Measurements from ENCODE around the gene GLT1D1. TPM values are rescaled to one million over a fixed set of nuclear protein-coding genes. Genes with fewer than 3 reads are reported as not detected.
A peak's percentile ranks its signal among the peaks of the same experiment; 100 is the strongest.
"Not testable (repeated sequence)": the region's sequence is repeated elsewhere in the genome, so short reads cannot be mapped to it uniquely, and the experiment has no call there.

GLT1D1 gene
- total and polyA plus RNA-seq, 5 donors from 2014 or later, result 0.07 to 0.08 TPM; not detected in 3

DNA sequence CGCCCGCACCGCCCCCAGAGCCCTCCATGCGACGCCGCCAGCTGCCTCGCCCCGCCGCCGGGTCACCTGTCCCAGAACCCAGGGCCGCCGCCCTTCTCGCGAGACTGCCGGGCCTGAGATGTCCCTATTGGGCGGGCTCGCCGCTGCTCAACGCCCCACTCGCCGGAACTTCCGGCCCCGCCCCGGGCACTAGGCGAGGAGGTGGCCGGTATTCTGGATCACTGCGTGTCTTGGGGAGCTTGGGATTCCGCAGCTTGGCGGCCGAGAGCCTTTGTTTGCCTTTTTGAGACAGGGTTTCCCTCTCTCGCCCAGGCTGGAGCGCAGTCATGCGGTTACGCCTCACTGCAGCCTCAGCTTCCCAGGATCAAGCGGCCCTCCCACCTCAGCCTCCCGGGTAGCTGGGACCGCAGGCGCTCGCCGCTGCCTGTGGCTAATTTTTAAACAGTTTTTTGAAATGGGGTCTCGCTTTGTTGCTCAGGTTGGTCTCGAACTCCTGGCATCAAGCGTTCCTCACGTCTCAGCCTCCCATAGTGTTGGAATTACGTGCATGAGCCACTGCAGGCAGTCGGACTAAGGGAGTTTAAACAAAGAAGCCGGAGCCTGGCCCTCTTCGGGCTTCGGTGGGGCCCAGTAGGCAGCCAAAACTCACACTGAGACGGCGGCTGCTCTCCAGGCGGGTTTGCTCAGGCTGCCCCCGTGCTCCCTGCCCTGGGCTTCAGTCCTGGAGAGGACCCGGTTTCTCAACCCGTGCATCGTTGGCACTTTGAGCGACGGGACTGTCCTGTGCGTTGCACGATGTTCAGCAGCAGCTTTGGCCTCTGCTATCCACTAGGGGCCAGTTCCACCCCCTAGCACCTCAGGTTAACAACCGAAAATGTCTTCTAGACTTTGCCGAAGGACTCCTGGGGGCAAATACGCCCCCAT is 29.1 kb upstream of the GLT1D1 start, which contains the start of gene SLC15A4:
TSS of gene SLC15A4 (minus strand) at position 43 of the 924 bp plus-strand sequence. CDS start at position 28, 15 bp downstream.
- Mint-ChIP-seq H3K27me3 (no peaks in the 10 kb centered on the region), H3K9me3 (no peaks in the 10 kb centered on the region), H3K4me3 (peak within 1 kb of the TSS; percentile 85 to 93 (median 90)), H3K4me1 (peaks cover 9 to 37% (median 29%) of the 10 kb centered on the region in 4 donors), H3K27ac (peak within 1 kb of the TSS; percentile 26 to 75 (median 46)), H3K36me3 (peaks cover 13% of the 10 kb centered on the region)
- Histone ChIP-seq H3K4me1 (ENCODE audit: control insufficient read depth, insufficient read depth, low read length, poor library complexity, severe bottlenecking) (peaks cover 29% of the 10 kb centered on the region), H3K27me3 (ENCODE audit: control insufficient read depth, insufficient read depth, low read length) (peaks cover 4% of the 10 kb centered on the region), H3K4me3 (ENCODE audit: low read depth, low read length) (peak within 1 kb of the TSS; percentile 62), H3K36me3 (ENCODE audit: control insufficient read depth, insufficient read depth, low read length) (peaks cover 2% of the 10 kb centered on the region), H3K9me3 (ENCODE audit: control insufficient read depth in 2 of 2, low read length in 2 of 2) (no peaks in the 10 kb centered on the region), H3K27ac (ENCODE audit: insufficient read depth, low read length, poor library complexity, severe bottlenecking) (no peak within 1 kb of the TSS)
- DNase-seq (peak; percentile 81 to 95 (median 88)), ATAC-seq (ENCODE audit: low read depth in 2 of 2) (peak; percentile 89 to 92)

- Mint-ChIP-seq H3K4me1 (peaks cover 16 to 32% (median 20%) of the 10 kb centered on the region in 4 donors), H3K36me3 (peaks cover 5% of the 10 kb centered on the region), H3K9me3 (no peaks in the 10 kb centered on the region), H3K27ac (no peak overlapping the region), H3K27me3 (no peaks in the 10 kb centered on the region), H3K4me3 (peak overlapping the region; percentile 41 to 93 (median 76))
- Histone ChIP-seq H3K9me3 (ENCODE audit: control insufficient read depth in 2 of 2, low read length in 2 of 2) (no peaks in the 10 kb centered on the region), H3K27ac (ENCODE audit: insufficient read depth, low read length, poor library complexity, severe bottlenecking) (no peak overlapping the region), H3K27me3 (ENCODE audit: control insufficient read depth, insufficient read depth, low read length) (peaks cover 4% of the 10 kb centered on the region), H3K4me3 (ENCODE audit: low read depth, low read length) (no peak overlapping the region), H3K4me1 (ENCODE audit: control insufficient read depth, insufficient read depth, low read length, poor library complexity, severe bottlenecking) (peaks cover 35% of the 10 kb centered on the region), H3K36me3 (ENCODE audit: control insufficient read depth, insufficient read depth, low read length) (no peaks in the 10 kb centered on the region)
- ATAC-seq (ENCODE audit: low read depth in 2 of 2) (no peak), DNase-seq (no peak)
Observed at GRCh38 chr12:128825835-128826234, 27.4 kb upstream of the GLT1D1 start.

DNA sequence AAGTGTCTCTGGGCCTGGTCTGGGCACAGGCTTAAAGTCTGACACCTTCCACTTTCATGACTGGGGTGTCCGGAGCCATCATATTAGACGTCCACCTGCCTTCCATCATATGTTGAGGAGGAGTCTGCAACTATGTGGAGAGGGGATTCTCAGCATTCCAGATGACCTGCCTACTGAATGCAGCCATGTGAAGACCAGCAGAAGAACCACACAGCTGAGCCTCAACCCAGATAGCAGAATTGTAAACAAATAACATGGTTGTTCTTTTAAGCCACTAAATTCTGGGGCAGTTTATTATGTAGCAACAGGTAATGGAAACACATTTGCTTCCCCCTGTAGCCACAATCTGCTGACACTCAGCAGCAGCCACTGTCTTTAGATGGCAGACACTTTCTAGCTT is 25.6 kb upstream of the GLT1D1 start:
- H3K27ac ChIP-seq (ENCODE audit: insufficient read depth, low read length, poor library complexity, severe bottlenecking), result no peak overlapping the region
- no peaks in the 10 kb centered on the region for H3K27me3 Mint-ChIP-seq
- no peaks in the 10 kb centered on the region for H3K9me3 ChIP-seq (ENCODE audit: control insufficient read depth in 2 of 2, low read length in 2 of 2)
- no peak overlapping the region for H3K27ac Mint-ChIP-seq
- H3K4me3 Mint-ChIP-seq, result no peak overlapping the region
- no peak overlapping the region for H3K4me3 ChIP-seq (ENCODE audit: low read depth, low read length)
- H3K27me3 ChIP-seq (ENCODE audit: control insufficient read depth, insufficient read depth, low read length), result peaks cover 4% of the 10 kb centered on the region
- ATAC-seq (ENCODE audit: low read depth in 2 of 2) (no peak), DNase-seq (no peak)
- no peaks in the 10 kb centered on the region for H3K36me3 Mint-ChIP-seq
- H3K9me3 Mint-ChIP-seq, result no peaks in the 10 kb centered on the region
- no peaks in the 10 kb centered on the region for H3K36me3 ChIP-seq (ENCODE audit: control insufficient read depth, insufficient read depth, low read length)
- peaks cover 2 to 18% (median 11%) of the 10 kb centered on the region in 4 donors for H3K4me1 Mint-ChIP-seq
- peaks cover 19% of the 10 kb centered on the region for H3K4me1 ChIP-seq (ENCODE audit: control insufficient read depth, insufficient read depth, low read length, poor library complexity, severe bottlenecking)

DNA sequence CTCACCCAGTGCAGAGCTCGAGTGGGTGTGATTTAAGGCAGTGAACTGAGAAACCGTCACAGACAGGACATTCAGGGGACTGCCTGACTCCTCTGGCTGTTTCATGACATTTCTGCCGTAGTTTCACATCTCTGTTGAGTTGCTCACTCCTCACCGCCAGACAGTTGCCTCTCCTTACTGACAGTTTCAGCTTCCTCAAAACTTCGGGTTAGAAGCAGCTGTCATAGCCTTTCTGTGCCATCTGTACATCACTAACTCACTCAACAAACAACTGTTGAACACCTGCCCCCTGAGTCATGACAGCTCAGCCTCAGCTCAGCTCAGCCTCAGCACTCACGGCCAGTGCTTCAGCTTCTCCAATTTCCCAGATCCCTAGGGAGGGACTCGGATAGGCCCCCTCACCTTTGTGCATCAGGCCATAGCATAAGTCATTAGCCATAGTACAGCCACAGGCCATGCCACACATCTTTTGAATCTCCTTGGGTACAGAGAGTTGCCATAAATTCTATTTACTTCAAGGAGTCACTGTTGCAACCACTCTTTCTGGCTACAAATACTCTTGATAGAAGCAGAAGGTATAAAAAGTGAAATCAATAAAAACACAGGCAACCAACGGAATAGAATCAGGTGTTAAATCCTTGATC is 23.3 kb upstream of the GLT1D1 start:
- Histone ChIP-seq H3K4me1 (ENCODE audit: control insufficient read depth, insufficient read depth, low read length, poor library complexity, severe bottlenecking) (peaks cover 8% of the 10 kb centered on the region), H3K4me3 (ENCODE audit: low read depth, low read length) (no peak overlapping the region), H3K9me3 (ENCODE audit: control insufficient read depth in 2 of 2, low read length in 2 of 2) (no peaks in the 10 kb centered on the region), H3K27me3 (ENCODE audit: control insufficient read depth, insufficient read depth, low read length) (peaks cover 4% of the 10 kb centered on the region), H3K27ac (ENCODE audit: insufficient read depth, low read length, poor library complexity, severe bottlenecking) (no peak overlapping the region), H3K36me3 (ENCODE audit: control insufficient read depth, insufficient read depth, low read length) (no peaks in the 10 kb centered on the region)
- Mint-ChIP-seq H3K27me3 (no peaks in the 10 kb centered on the region), H3K27ac (no peak overlapping the region), H3K9me3 (no peaks in the 10 kb centered on the region), H3K4me3 (peak overlapping the region in 1 of 4 donors; percentile 31), H3K36me3 (no peaks in the 10 kb centered on the region), H3K4me1 (peaks cover 2 to 12% (median 10%) of the 10 kb centered on the region in 4 donors)
- DNase-seq (peak in 1 of 3 donors; percentile 71), ATAC-seq (ENCODE audit: low read depth in 2 of 2) (peak; percentile 62 to 64)

DNA sequence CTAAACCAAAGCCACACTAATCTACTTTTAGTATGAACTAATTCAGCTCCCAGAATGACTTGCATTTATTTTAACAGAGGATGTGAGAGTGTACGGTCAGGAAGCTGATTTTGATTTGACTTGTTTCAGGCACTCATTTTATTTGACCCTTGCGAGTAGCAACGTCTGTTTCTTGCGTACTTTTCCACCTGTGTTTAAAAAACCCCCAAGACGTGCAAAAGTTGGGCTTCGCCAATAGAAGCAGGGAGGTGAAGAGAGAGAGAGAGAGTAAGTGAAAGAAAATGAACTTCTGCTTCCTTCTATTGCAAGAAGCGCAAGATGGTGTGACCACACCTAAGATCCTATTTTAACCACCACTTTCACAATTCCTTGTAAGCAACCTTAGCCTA is 22.8 kb upstream of the GLT1D1 start:
- ATAC-seq (ENCODE audit: low read depth in 2 of 2) (peak in 1 of 2 donors; percentile 16), DNase-seq (peak in 1 of 3 donors; percentile 49)
- H3K4me3 ChIP-seq (ENCODE audit: low read depth, low read length), result no peak overlapping the region
- Mint-ChIP-seq H3K27me3 (no peaks in the 10 kb centered on the region), H3K36me3 (no peaks in the 10 kb centered on the region), H3K9me3 (no peaks in the 10 kb centered on the region), H3K4me3 (no peak overlapping the region), H3K27ac (no peak overlapping the region), H3K4me1 (peaks cover 2 to 12% (median 9%) of the 10 kb centered on the region in 4 donors)
- no peak overlapping the region for H3K27ac ChIP-seq (ENCODE audit: insufficient read depth, low read length, poor library complexity, severe bottlenecking)
- H3K9me3 ChIP-seq (ENCODE audit: control insufficient read depth in 2 of 2, low read length in 2 of 2), result no peaks in the 10 kb centered on the region
- peaks cover 4% of the 10 kb centered on the region for H3K27me3 ChIP-seq (ENCODE audit: control insufficient read depth, insufficient read depth, low read length)
- no peaks in the 10 kb centered on the region for H3K36me3 ChIP-seq (ENCODE audit: control insufficient read depth, insufficient read depth, low read length)
- peaks cover 8% of the 10 kb centered on the region for H3K4me1 ChIP-seq (ENCODE audit: control insufficient read depth, insufficient read depth, low read length, poor library complexity, severe bottlenecking)

DNA sequence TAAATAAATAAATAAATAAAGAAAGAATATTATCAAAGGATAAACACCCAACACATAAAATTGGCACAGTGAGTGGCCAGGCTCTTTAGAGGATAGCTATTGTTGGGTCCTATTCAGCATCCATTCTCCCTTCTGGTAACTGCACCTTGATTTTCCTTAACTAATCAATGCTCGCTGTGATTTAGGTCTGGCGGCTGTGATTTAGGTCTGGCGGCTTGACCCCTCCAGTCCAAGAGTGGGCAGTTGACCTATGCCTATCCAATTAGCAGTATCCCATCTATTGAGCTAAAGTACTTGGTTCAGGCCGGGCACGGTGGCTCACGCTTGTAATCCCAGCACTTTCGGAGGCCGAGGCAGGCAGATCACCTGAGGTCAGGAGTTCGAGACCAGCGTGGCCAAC is 19.9 kb upstream of the GLT1D1 start:
- H3K4me3 Mint-ChIP-seq, result no peak overlapping the region
- H3K27ac Mint-ChIP-seq, result no peak overlapping the region
- no peaks in the 10 kb centered on the region for H3K9me3 ChIP-seq (ENCODE audit: control insufficient read depth in 2 of 2, low read length in 2 of 2)
- no peaks in the 10 kb centered on the region for H3K36me3 ChIP-seq (ENCODE audit: control insufficient read depth, insufficient read depth, low read length)
- H3K27ac ChIP-seq (ENCODE audit: insufficient read depth, low read length, poor library complexity, severe bottlenecking), result no peak overlapping the region
- peaks cover 4% of the 10 kb centered on the region for H3K27me3 ChIP-seq (ENCODE audit: control insufficient read depth, insufficient read depth, low read length)
- peaks cover 8% of the 10 kb centered on the region for H3K4me1 ChIP-seq (ENCODE audit: control insufficient read depth, insufficient read depth, low read length, poor library complexity, severe bottlenecking)
- no peaks in the 10 kb centered on the region for H3K27me3 Mint-ChIP-seq
- DNase-seq (no peak), ATAC-seq (ENCODE audit: low read depth in 2 of 2) (no peak)
- no peak overlapping the region for H3K4me3 ChIP-seq (ENCODE audit: low read depth, low read length)
- H3K4me1 Mint-ChIP-seq, result peaks cover 0 to 9% (median 5%) of the 10 kb centered on the region in 4 donors
- no peaks in the 10 kb centered on the region for H3K36me3 Mint-ChIP-seq
- no peaks in the 10 kb centered on the region for H3K9me3 Mint-ChIP-seq

DNA sequence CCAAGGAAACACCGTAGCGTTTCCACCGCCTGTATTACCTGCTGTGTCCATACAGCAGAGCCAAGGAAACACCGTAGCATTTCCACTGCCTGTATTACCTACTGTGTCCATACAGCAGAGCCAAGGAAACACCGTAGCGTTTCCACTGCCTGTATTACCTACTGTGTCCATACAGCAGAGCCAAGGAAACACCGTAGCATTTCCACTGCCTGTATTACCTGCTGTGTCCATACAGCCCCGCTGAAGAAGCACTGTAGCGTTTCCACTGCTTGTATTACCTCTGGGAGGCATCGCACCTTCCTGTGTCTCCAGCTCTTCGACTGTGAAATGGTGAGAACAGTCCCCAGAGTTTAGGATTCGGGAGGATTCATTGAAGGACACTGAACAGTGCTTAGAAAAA is 13.4 kb upstream of the GLT1D1 start:
- not testable (repeated sequence) for DNase-seq; H3K36me3 ChIP-seq (ENCODE audit: control insufficient read depth, insufficient read depth, low read length); H3K27me3 ChIP-seq (ENCODE audit: control insufficient read depth, insufficient read depth, low read length); H3K36me3 Mint-ChIP-seq; H3K4me3 Mint-ChIP-seq; H3K27ac ChIP-seq (ENCODE audit: insufficient read depth, low read length, poor library complexity, severe bottlenecking); H3K4me1 ChIP-seq (ENCODE audit: control insufficient read depth, insufficient read depth, low read length, poor library complexity, severe bottlenecking); H3K9me3 ChIP-seq (ENCODE audit: control insufficient read depth in 2 of 2, low read length in 2 of 2); H3K4me3 ChIP-seq (ENCODE audit: low read depth, low read length); H3K9me3 Mint-ChIP-seq; ATAC-seq (ENCODE audit: low read depth in 2 of 2); H3K27ac Mint-ChIP-seq; H3K4me1 Mint-ChIP-seq
- peaks cover 21% of the 10 kb centered on the region for H3K27me3 Mint-ChIP-seq
